Skin of body (tissue), 2 donors: ENCODE measurements around the gene GJA5. TPM values are rescaled to one million over a fixed set of nuclear protein-coding genes. Genes with fewer than 3 reads are reported as not detected.
"Not testable (repeated sequence)": the region's sequence is repeated elsewhere in the genome, so short reads cannot be mapped to it uniquely, and the experiment has no call there.

Source experiments
- DNase-seq: peaks from one replicate; lab custom pipeline; 2025; lab: John Stamatoyannopoulos, UW
- total RNA-seq: library from RNA; depleted of rRNA; stranded (reverse); fragments of >200 nt; gene quantifications from one replicate; pipeline ENCODE4 v1.2.3, GENCODE V29; 2014

GJA5 gene
- total RNA-seq, 1 donor from 2014 or later, result 5.3 TPM

DNA sequence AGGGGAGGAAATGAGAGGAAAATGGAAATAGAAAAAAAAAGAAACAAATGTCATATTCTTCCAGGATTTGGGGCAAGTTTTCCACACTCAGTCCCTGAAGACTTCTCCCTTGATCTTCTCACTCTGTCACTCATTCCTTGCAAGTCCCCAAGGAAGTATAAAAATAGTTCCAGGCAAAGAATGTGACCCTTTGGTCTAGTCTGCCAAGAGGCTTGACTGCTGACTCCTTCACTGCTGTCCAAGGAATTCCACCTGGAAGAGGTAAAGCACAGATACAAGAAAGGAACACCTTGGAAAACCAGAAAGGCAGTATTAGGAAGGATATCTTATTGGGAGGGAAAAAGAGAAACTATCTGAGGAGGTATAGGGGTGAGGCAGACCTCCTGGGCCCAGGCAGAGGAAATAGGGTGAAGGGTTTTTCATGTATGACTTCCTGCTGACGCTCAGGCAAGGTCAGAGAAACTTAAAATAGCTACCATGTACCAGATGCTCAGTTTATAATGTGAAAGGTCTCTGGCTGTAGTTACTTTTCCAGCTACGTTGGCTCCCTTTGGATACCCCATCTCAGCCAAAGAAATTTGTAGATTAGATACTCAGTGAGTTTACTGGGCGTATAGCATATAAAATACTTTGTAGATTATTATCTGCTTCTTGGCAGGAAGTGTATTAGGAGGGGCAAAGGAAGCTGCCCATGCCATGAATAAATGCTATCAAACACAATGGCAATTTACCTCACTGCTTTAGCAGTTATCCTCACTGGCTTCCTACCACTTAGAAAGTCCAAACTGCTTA is 2.0 kb upstream of the GJA5 start:
- no peak for DNase-seq

GRCh38 chr1:147758379-147759100 is 1.9 kb downstream of the GJA5 start:
- no peak for DNase-seq

GRCh38 chr1:147757015-147757990 is 3.1 kb downstream of the GJA5 start:
- DNase-seq, result no peak

DNA sequence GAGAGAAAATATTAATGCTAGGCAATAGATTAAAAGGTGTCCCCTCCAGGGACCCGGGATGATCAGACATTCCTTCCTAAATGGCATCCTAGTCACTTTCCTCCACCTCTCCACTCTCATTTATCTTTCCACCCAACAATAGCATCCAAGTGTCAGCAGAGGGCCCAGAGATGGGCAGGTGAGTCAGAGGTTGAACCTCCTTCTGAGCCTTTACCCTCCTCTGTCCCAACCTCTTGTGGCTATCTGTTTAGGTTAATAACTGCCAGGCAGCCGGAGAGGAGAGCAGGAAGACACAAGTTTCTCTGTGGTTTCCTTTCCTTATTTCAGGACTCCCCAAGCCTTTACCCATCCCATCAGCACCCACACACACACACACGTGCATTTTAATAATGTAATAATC is 4.1 kb downstream of the GJA5 start:
- DNase-seq, result no peak

GRCh38 chr1:147754661-147755060 is 5.7 kb downstream of the GJA5 start:
- DNase-seq, result no peak

DNA sequence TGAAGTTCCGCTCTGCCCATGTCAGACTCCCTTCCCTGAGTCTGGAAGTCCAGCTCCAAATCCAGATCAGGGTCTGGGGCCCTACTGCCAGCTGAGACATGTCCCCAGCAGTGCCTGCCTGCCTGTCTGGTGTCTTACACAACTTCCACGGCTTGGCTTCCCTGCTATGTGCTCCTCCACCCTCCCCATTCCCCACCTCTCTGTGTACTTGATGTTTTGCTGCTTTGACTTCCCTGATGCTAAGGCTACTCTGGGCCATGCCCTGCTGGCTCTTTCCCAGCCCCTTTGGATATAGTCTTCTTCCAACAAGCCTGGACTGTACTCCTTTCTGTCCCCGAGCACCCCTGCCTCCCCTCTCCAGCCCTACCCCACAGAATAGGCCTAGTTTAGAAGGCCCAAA is 7.3 kb downstream of the GJA5 start:
- DNase-seq, result no peak

GRCh38 chr1:147752511-147752910 is 7.9 kb downstream of the GJA5 start:
- no peak for DNase-seq

GRCh38 chr1:147751346-147751745 is 9.1 kb downstream of the GJA5 start:
- no peak for DNase-seq

DNA sequence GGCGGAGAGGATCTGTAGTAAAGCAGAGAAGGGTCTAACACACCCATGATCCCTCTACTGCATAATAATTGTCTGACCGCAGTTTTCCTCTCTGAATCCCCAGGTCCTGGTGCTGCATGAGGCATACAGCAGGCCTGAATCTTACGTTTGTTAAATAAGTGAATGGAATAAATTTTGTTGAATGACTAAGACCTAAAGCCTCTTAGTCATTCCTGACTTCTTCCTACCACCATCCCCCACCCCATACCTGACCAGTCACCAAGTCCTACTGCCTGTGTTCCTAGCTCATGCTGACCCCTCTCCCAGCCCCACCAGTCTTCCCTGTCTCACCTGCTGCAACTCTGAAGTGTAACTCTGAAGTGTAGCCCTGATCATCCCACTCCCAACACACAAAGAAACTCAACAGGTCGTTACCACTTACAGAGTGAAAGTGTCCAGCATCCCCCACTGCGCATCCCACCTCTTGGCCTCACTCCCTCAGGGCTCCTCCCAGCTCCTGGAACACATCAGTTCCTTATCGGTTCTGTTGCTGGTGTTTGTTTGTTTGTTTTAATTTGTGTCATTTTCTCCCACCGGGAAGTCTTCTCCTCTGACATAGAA is 9.7 kb downstream of the GJA5 start:
- DNase-seq, result no peak

DNA sequence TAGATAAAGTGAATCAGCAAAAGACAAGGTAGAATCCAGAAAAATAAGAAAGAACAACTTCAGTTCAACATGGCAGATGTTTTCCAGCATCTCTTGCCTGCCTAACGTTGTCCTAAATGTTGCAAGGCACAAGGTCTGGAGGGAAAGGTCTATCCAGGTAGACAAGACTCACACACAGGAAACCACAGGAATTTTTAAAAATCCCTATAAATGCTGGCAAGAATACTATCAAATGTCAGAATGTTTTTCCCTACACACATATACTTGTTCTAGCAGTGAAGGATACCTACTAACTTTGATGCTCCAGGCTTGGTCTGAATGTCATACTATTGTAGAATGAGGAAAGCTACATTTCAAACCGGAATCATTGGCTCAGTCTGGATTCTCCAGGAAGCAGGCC is 10.6 kb downstream of the GJA5 start:
- DNase-seq, result no peak

GRCh38 chr1:147748676-147749350 is 11.6 kb downstream of the GJA5 start:
- no peak for DNase-seq

DNA sequence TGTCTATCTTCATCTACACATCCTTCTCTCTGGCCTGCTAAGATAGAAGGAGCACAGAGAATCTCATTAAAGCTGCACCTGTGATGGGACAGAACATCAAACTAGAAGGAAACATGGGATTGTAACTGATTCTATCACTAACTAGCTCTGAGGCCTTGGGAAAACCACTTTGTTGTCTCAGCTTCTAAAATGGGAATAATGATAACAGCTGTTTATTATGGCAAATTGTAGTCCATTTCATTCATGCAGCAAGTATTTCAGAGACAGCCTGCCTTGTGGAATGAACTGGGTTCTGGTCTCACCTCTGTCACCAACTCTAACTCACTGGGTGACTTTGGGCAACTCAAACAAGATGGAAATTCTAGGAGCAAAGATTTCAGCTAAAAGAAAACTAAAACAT is 12.4 kb downstream of the GJA5 start:
- no peak for DNase-seq

- no peak for DNase-seq
These were observed 15.1 kb downstream of the GJA5 start for GRCh38 chr1:147745271-147745670.

DNA sequence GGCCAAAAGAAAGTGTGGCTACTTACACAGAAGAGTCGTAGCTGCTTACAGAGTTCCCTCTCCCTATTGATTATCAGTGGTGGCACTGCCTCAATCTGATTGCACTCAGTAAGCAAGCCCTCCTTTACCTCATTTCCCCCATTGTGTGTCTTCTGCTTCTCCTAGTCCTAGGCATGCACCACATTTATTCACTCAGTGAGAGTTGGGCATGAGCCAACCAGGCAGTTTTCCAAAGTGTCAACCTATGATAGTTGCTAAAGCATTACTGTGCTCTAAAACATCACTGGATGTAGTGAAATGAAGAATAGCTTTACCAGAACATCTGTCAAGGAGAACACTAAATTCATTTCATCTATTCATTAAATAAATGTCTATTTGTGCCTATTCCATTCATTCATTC is 19.3 kb downstream of the GJA5 start:
- DNase-seq, result no peak

GRCh38 chr1:147740391-147740790 is 20.0 kb downstream of the GJA5 start:
- no peak for DNase-seq

GRCh38 chr1:147738739-147739476 is 21.5 kb downstream of the GJA5 start:
- DNase-seq, result no peak

GRCh38 chr1:147738129-147738528 is 22.3 kb downstream of the GJA5 start:
- no peak for DNase-seq

- DNase-seq, result no peak
These were observed 23.5 kb downstream of the GJA5 start for GRCh38 chr1:147736883-147737282.

DNA sequence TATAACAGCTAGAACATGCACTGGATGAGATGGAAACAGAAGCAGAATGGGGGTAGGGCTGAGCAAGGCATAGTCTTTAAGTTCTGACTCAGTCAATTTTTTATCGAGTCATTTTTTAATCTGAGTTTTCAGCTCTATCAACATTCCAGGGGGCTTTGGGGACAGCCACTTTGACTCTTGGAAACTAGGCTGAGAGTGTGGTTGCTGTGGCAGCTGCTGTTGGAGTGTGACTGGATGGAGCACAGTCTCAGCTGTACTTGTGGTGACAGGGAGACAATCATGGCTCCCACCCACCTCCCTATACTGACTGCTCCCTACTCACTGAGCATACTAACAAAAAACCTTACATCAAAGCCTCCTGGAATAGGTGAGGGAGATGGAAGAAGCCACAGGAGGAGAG is 25.0 kb downstream of the GJA5 start:
- DNase-seq, result no peak

GRCh38 chr1:147734291-147734841 is 26.0 kb downstream of the GJA5 start:
- DNase-seq, result not testable (repeated sequence)
